Calu3 (cell line): ENCODE data around the gene FITM2. TPM values are rescaled to one million over a fixed set of nuclear protein-coding genes. Genes with fewer than 3 reads are reported as not detected.
"Not testable (repeated sequence)": the region's sequence is repeated elsewhere in the genome, so short reads cannot be mapped to it uniquely, and the experiment has no call there.

Experiments used
- BruUV-seq: library from RNA; stranded (reverse); fragments of 400-500 nt; replicated peaks from 2 replicates; lab custom pipeline; 2021; lab: Mats Ljungman, UMichigan
- CTCF ChIA-PET: fragments of 300-600 bp; sonication (Branson Sonifier 250); formaldehyde crosslinking; loops from one replicate; lab custom pipeline; 2022; ENCODE audit warnings: antibody characterized with exemption; lab: Charles Lee
- DNase-seq: peaks from one replicate; pipeline ENCODE4 v3.0.0; 2022
- H3K27ac Mint-ChIP-seq: one replicate; pipeline ENCODE4 v1.8.0; 2022; ENCODE audit warnings: mixed read lengths; ENCODE audit not compliant: unreplicated experiment
- H3K27me3 Mint-ChIP-seq: one replicate; pipeline ENCODE4 v1.8.0; 2022; ENCODE audit warnings: mixed read lengths; ENCODE audit not compliant: unreplicated experiment
- H3K36me3 Mint-ChIP-seq: one replicate; pipeline ENCODE4 v1.8.0; 2022; ENCODE audit warnings: mild to moderate bottlenecking, moderate library complexity, mixed read lengths; ENCODE audit not compliant: insufficient read depth, unreplicated experiment
- H3K4me1 Mint-ChIP-seq: one replicate; pipeline ENCODE4 v1.8.0; 2022; ENCODE audit warnings: mild to moderate bottlenecking, low read depth, mixed read lengths; ENCODE audit not compliant: unreplicated experiment
- H3K4me3 Mint-ChIP-seq: one replicate; pipeline ENCODE4 v1.8.0; 2022; ENCODE audit warnings: mild to moderate bottlenecking, low read depth, moderate library complexity, mixed read lengths; ENCODE audit not compliant: unreplicated experiment
- H3K9me3 Mint-ChIP-seq: one replicate; pipeline ENCODE4 v1.8.0; 2022; ENCODE audit warnings: low read depth, mixed read lengths; ENCODE audit not compliant: unreplicated experiment
- CTCF ChIP-seq: fragments of 200-600 bp; IDR thresholded peaks from one replicate; pipeline ENCODE4 v1.8.0; 2022; ENCODE audit warnings: antibody characterized with exemption; ENCODE audit not compliant: unreplicated experiment
- intact Hi-C: fragments of 100-400 bp; cut with micrococcal nuclease; formaldehyde crosslinking; loops from one replicate; pipeline ENCODE4 v1.10.0; 2022; ENCODE audit not compliant: unreplicated experiment
- total RNA-seq: library from RNA; stranded (reverse); gene quantifications from 2 replicates; pipeline ENCODE4 v1.2.3, GENCODE V29; 2022

The FITM2 gene
- total RNA-seq, 1 experiment from 2014 or later: 13.0 TPM

GRCh38 chr20:44331201-44331600, 20.2 kb upstream of the FITM2 start:
- CTCF ChIA-PET: no interaction called here

GRCh38 chr20:44328428-44328827, 17.4 kb upstream of the FITM2 start:
- no peak for DNase-seq
- intact Hi-C loops: no loop called here
- Mint-ChIP-seq H3K27ac (no peak overlapping the region), H3K4me1 (no peaks in the 10 kb centered on the region), H3K9me3 (no peaks in the 10 kb centered on the region), H3K27me3 (peaks cover 14% of the 10 kb centered on the region), H3K36me3 (peaks cover 4% of the 10 kb centered on the region), H3K4me3 (no peak overlapping the region)
- BruUV-seq: no TSS peak
- no peak for TF ChIP-seq CTCF
- CTCF ChIA-PET: interaction anchor here (0.9 to 1.2 kb wide), 2 partner anchors 11 to 17 kb away, joined by 3 to 4 read pairs; partner anchors contain the start of gene FITM2

More at GRCh38 chr20:44331201-44331600, 20.2 kb upstream of the FITM2 start:
- no peaks in the 10 kb centered on the region for H3K9me3 Mint-ChIP-seq
- H3K4me1 Mint-ChIP-seq: no peaks in the 10 kb centered on the region
- H3K4me3 Mint-ChIP-seq: no peak overlapping the region
- no peak overlapping the region for H3K27ac Mint-ChIP-seq
- no peak for DNase-seq
- H3K36me3 Mint-ChIP-seq: no peaks in the 10 kb centered on the region
- H3K27me3 Mint-ChIP-seq: peaks cover 42% of the 10 kb centered on the region
- no peak for TF ChIP-seq CTCF
- BruUV-seq: no TSS peak
- intact Hi-C loops: no loop called here

- CTCF ChIA-PET: interaction anchor here (0.9 to 1.2 kb wide), 2 partner anchors 12 to 17 kb away, joined by 3 to 4 read pairs; partner anchors contain the start of gene FITM2
- intact Hi-C loops, BruUV-seq: not testable (repeated sequence)
Measured at GRCh38 chr20:44327748-44328147, 16.7 kb upstream of the FITM2 start.

GRCh38 chr20:44326391-44327159, 15.6 kb upstream of the FITM2 start:
- CTCF ChIA-PET: interaction anchor here (0.5 to 1.2 kb wide), 4 partner anchors 11 to 162 kb away, joined by 3 to 7 read pairs (median 3); partner anchors contain the start of gene R3HDML
- BruUV-seq: no TSS peak
- Mint-ChIP-seq H3K27ac (no peak overlapping the region), H3K4me3 (peak overlapping the region; percentile 21), H3K27me3 (peaks cover 10% of the 10 kb centered on the region), H3K9me3 (no peaks in the 10 kb centered on the region), H3K36me3 (peaks cover 4% of the 10 kb centered on the region), H3K4me1 (no peaks in the 10 kb centered on the region)
- DNase-seq: peak; percentile 30
- no peak for TF ChIP-seq CTCF
- intact Hi-C loops: no loop called here

More at GRCh38 chr20:44327748-44328147, 16.7 kb upstream of the FITM2 start:
- H3K4me1 Mint-ChIP-seq, H3K27me3 Mint-ChIP-seq, DNase-seq, H3K27ac Mint-ChIP-seq, H3K9me3 Mint-ChIP-seq, H3K36me3 Mint-ChIP-seq: not testable (repeated sequence)
- H3K4me3 Mint-ChIP-seq: peak overlapping the region; percentile 21
